ENCODE data around the gene LDLRAD3. TPM values are rescaled to one million over a fixed set of nuclear protein-coding genes. Genes with fewer than 3 reads are reported as not detected.

Gene LDLRAD3
- total RNA-seq, 1 donor from 2014 or later: 7.7 TPM

GRCh38 chr11:35934271-35934670, 9.6 kb upstream of the LDLRAD3 start:
- H3K9me3 ChIP-seq: peaks cover 4% of the 10 kb centered on the region
- no peak overlapping the region for H3K4me3 ChIP-seq
- H3K27ac ChIP-seq: no peak overlapping the region
- no peak for TF ChIP-seq CTCF (IDR thresholded peaks at IDR 0.05)
- ATAC-seq (no peak), DNase-seq (no peak)
- no peaks in the 10 kb centered on the region for H3K27me3 ChIP-seq (ENCODE audit: low read depth)
- no peaks in the 10 kb centered on the region for H3K36me3 ChIP-seq
- intact Hi-C loops (cut with DNase I): no loop called here
- H3K4me1 ChIP-seq: no peaks in the 10 kb centered on the region

DNA sequence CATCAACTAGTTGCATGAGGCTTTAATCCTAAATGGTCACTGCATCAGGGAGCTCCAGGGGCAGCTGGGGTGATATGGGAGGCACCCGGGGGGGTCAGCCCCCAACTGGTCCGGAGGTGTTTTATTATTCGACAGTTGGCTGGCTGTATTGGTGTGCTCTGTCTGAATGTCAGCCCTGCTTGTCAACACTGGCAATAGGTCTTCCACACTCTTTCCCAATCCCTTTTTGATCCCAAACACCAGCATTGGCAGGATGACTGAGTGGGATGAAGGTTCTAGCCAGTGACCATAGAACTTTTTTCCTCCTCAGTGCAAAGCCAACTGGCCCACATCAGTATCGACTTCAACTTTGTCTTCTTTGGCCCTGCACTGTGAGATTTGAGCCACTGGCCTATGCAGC, 8.9 kb upstream of the LDLRAD3 start:
- Histone ChIP-seq H3K4me3 (no peak overlapping the region), H3K27ac (no peak overlapping the region), H3K9me3 (peaks cover 4% of the 10 kb centered on the region), H3K4me1 (no peaks in the 10 kb centered on the region), H3K27me3 (ENCODE audit: low read depth) (no peaks in the 10 kb centered on the region), H3K36me3 (no peaks in the 10 kb centered on the region)
- no peak for ATAC-seq
- TF ChIP-seq CTCF (IDR thresholded peaks at IDR 0.05): no peak
- intact Hi-C loops (cut with DNase I): no loop called here
- DNase-seq: no peak

GRCh38 chr11:35935390-35935789, 8.5 kb upstream of the LDLRAD3 start:
- intact Hi-C loops (cut with DNase I): no loop called here
- H3K27me3 ChIP-seq (ENCODE audit: low read depth): no peaks in the 10 kb centered on the region
- DNase-seq: no peak

DNA sequence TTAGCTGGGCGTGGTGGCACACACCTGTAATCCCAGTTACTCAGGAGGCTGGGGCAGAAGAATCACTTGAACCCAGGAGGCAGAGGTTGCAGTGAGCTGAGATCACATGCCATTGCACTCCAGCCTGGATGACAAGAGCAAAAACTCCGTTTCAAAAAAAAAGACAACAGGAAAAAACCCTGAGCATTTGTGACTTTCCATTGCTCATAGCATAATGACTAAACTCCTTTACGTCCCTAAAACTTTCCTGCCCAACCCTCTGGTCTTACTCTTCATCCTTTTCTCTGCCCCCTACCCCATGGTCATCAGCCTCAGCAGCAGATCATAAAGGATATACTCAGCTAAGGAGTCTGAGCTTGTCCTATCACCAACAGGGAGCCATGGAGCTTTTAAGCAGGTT, 6.8 kb upstream of the LDLRAD3 start:
- peaks cover 2% of the 10 kb centered on the region for H3K9me3 ChIP-seq
- DNase-seq (no peak), ATAC-seq (no peak)
- H3K27ac ChIP-seq: no peak overlapping the region
- H3K4me3 ChIP-seq: no peak overlapping the region
- no peaks in the 10 kb centered on the region for H3K27me3 ChIP-seq (ENCODE audit: low read depth)
- H3K4me1 ChIP-seq: no peaks in the 10 kb centered on the region
- no peaks in the 10 kb centered on the region for H3K36me3 ChIP-seq
- no peak for TF ChIP-seq CTCF (IDR thresholded peaks at IDR 0.05)
- intact Hi-C loops (cut with DNase I): no loop called here

More at GRCh38 chr11:35935390-35935789, 8.5 kb upstream of the LDLRAD3 start:
- Histone ChIP-seq H3K27ac (no peak overlapping the region), H3K4me3 (no peak overlapping the region), H3K9me3 (peaks cover 4% of the 10 kb centered on the region), H3K4me1 (no peaks in the 10 kb centered on the region), H3K36me3 (no peaks in the 10 kb centered on the region)
- TF ChIP-seq CTCF (IDR thresholded peaks at IDR 0.05): no peak
- ATAC-seq: no peak

GRCh38 chr11:35937700-35938099, 6.2 kb upstream of the LDLRAD3 start:
- intact Hi-C loops (cut with DNase I): no loop called here

More at GRCh38 chr11:35937700-35938099, 6.2 kb upstream of the LDLRAD3 start:
- no peak for ATAC-seq
- H3K27me3 ChIP-seq (ENCODE audit: low read depth): no peaks in the 10 kb centered on the region
- no peak for TF ChIP-seq CTCF (IDR thresholded peaks at IDR 0.05)
- H3K9me3 ChIP-seq: no peaks in the 10 kb centered on the region
- H3K4me1 ChIP-seq: no peaks in the 10 kb centered on the region
- H3K27ac ChIP-seq: no peak overlapping the region
- H3K4me3 ChIP-seq: no peak overlapping the region
- no peak for DNase-seq
- H3K36me3 ChIP-seq: no peaks in the 10 kb centered on the region

Data from lower lobe of right lung (tissue), 2 donors.